HCT116 (cell line): ENCODE results near the gene SPTBN1. TPM values are rescaled to one million over a fixed set of nuclear protein-coding genes. Genes with fewer than 3 reads are reported as not detected.

Experiments used
- ATAC-seq: fragments of 200-7000 bp; cut with Tn5 transposase; 2 replicates; pipeline ENCODE4 v1.9.1; 2020; ENCODE audit warnings: mild to moderate bottlenecking, moderate library complexity
- BruUV-seq: library from RNA; stranded (reverse); fragments of 400-500 nt; replicated peaks from 2 replicates; lab custom pipeline; 2021; lab: Mats Ljungman, UMichigan
- CTCF ChIA-PET: fragments of 300-600 bp; sonication (Branson Sonifier 250); formaldehyde crosslinking; loops from one replicate; lab custom pipeline; 2021; ENCODE audit warnings: antibody characterized with exemption; lab: Charles Lee
- POLR2A ChIA-PET: fragments of 300-600, 350-600 bp; sonication (Branson Sonifier 250); formaldehyde crosslinking; loops from one replicate; lab custom pipeline; 2021; ENCODE audit warnings: antibody characterized with exemption; lab: Charles Lee
- RAD21 ChIA-PET, 2 experiments: fragments of 300-600 bp; sonication (Branson Sonifier 250); formaldehyde crosslinking; loops; one replicate each; lab custom pipeline; 2023; ENCODE audit warnings: low total read pairs in 2 of 2; ENCODE audit not compliant: uncharacterized antibody in 2 of 2, unreplicated experiment in 2 of 2, low non-redundant PET in 1 of 2; lab: Charles Lee
- DNase-seq: peaks from one replicate; pipeline ENCODE4 v3.0.0-alpha.2; 2010; ENCODE audit warnings: low read depth, low spot score
- H2AFZ ChIP-seq: fragments of 200-600 bp; shearing (Covaris generic), sonication (generic); 2 replicates; pipeline ENCODE4 v1.6.1; 2017; ENCODE audit warnings: low read depth, mixed run types, mixed read lengths, antibody characterized with exemption, low read length; ENCODE audit not compliant: poor library complexity, severe bottlenecking
- H3K27ac ChIP-seq: 2 replicates; pipeline ENCODE4 v1.5.1; 2012; ENCODE audit warnings: low read depth, low read length
- H3K27me3 ChIP-seq: fragments of 200-600 bp; sonication (generic); 2 replicates; pipeline ENCODE4 v1.6.1; 2016; ENCODE audit warnings: mixed run types, low read length, mixed read lengths; ENCODE audit not compliant: insufficient read depth
- H3K36me3 ChIP-seq, 2 experiments: fragments of 200-500 bp in 1 of 2; fragments of 200-600 bp in 1 of 2; sonication (Bioruptor generic) in 1 of 2; sonication (generic) in 1 of 2; 2 replicates each; pipeline versions ENCODE4 v1.5.1 to v1.6.1; 2014 to 2016; ENCODE audit warnings: low read length in 2 of 2, inconsistent platforms in 1 of 2, mixed read lengths in 1 of 2, mixed run types in 1 of 2; ENCODE audit not compliant: insufficient read depth in 2 of 2, control insufficient read depth in 1 of 2
- H3K4me1 ChIP-seq, 2 experiments: fragments of 200-600 bp in 1 of 2; sonication (generic) in 1 of 2; 2 replicates each; pipeline versions ENCODE4 v1.5.1 to v1.6.1; 2012 to 2017; ENCODE audit warnings: low read length in 2 of 2, inconsistent platforms in 1 of 2, mild to moderate bottlenecking in 1 of 2, mixed read lengths in 1 of 2, mixed run types in 1 of 2, moderate library complexity in 1 of 2; ENCODE audit not compliant: insufficient read depth in 2 of 2, control insufficient read depth in 1 of 2
- H3K4me2 ChIP-seq: fragments of 200-600 bp; sonication (generic); 2 replicates; pipeline ENCODE4 v1.6.1; 2017; ENCODE audit warnings: mixed run types, low read length, mixed read lengths
- H3K4me3 ChIP-seq, 2 experiments: fragments of 200-600 bp in 1 of 2; sonication (generic) in 1 of 2; replicated peaks in 1 of 2; 2 replicates each; pipeline ENCODE4 v1.5.1; 2011 to 2016; ENCODE audit warnings: low read length in 2 of 2, control low read depth in 1 of 2, low read depth in 1 of 2, mild to moderate bottlenecking in 1 of 2, mixed read lengths in 1 of 2, mixed run types in 1 of 2
- H3K79me2 ChIP-seq: fragments of 200-600 bp; sonication (generic); 2 replicates; pipeline ENCODE4 v1.6.1; 2017; ENCODE audit warnings: mild to moderate bottlenecking, mixed run types, low read length, moderate library complexity, mixed read lengths; ENCODE audit not compliant: insufficient read depth
- H3K9ac ChIP-seq: fragments of 200-600 bp; sonication (generic); 2 replicates; pipeline ENCODE4 v1.6.1; 2016; ENCODE audit warnings: low read length, mixed read lengths
- H3K9me2 ChIP-seq: fragments of 200-600 bp; sonication (generic), shearing (Covaris generic); 2 replicates; pipeline ENCODE4 v1.6.1; 2017; ENCODE audit warnings: mixed run types, mild to moderate bottlenecking, moderate library complexity; ENCODE audit not compliant: insufficient read depth
- H3K9me3 ChIP-seq, 2 experiments: fragments of 200-500 bp in 1 of 2; fragments of 200-600 bp in 1 of 2; sonication (Bioruptor generic) in 1 of 2; sonication (generic) in 1 of 2; 2 replicates each; pipeline ENCODE4 v1.6.1; 2014 to 2017; ENCODE audit warnings: low read length in 2 of 2, mixed read lengths in 2 of 2, inconsistent platforms in 1 of 2, low read depth in 1 of 2, mild to moderate bottlenecking in 1 of 2, mixed run types in 1 of 2, moderate library complexity in 1 of 2; ENCODE audit not compliant: control insufficient read depth in 1 of 2, insufficient read depth in 1 of 2
- H4K20me1 ChIP-seq: fragments of 200-600 bp; sonication (generic), shearing (Covaris generic); 2 replicates; pipeline ENCODE4 v1.6.1; 2017; ENCODE audit warnings: mixed run types, mild to moderate bottlenecking, moderate library complexity; ENCODE audit not compliant: insufficient read depth
- CEBPB ChIP-seq: IDR thresholded peaks from 2 replicates; pipeline ENCODE4 v1.6.1; 2012; ENCODE audit warnings: low read depth
- ELF1 ChIP-seq: IDR thresholded peaks from 2 replicates; pipeline ENCODE4 v1.6.1; 2012; ENCODE audit warnings: low read depth, borderline replicate concordance
- EZH2 ChIP-seq: fragments of 200-600 bp; sonication (generic); IDR thresholded peaks from 2 replicates; pipeline ENCODE4 v1.6.1; 2017; ENCODE audit warnings: antibody characterized with exemption, mixed run types
- FOSL1 ChIP-seq: IDR thresholded peaks from 2 replicates; pipeline ENCODE4 v1.6.1; 2012; ENCODE audit warnings: low read depth
- JUND ChIP-seq: IDR thresholded peaks from 2 replicates; pipeline ENCODE4 v1.6.1; 2012
- RAD21 ChIP-seq: IDR thresholded peaks from 2 replicates; pipeline ENCODE4 v1.6.1; 2012; ENCODE audit warnings: low read depth, mild to moderate bottlenecking
- ZFX ChIP-seq: fragments of 450-650 bp; IDR thresholded peaks from 2 replicates; pipeline ENCODE4 v1.6.1; 2017
- ZNF274 ChIP-seq: fragments of 200-500 bp; sonication (Bioruptor generic); IDR thresholded peaks from 2 replicates; pipeline ENCODE4 v1.6.1; 2014; ENCODE audit warnings: mild to moderate bottlenecking, low read depth, low read length, inconsistent platforms
- intact Hi-C: fragments of 100-400 bp; cut with micrococcal nuclease; formaldehyde crosslinking; loops from 2 replicates; pipeline ENCODE4 v1.10.0; 2022
- total RNA-seq: library from RNA; stranded (reverse); gene quantifications from one replicate; pipeline ENCODE4 v1.2.1, GENCODE V29; 2021; ENCODE audit not compliant: unreplicated experiment
- TF ChIP-seq, protein P1 (sequence below): IDR thresholded peaks from 2 replicates; pipeline ENCODE4 v1.6.1; 2012; ENCODE audit warnings: low read depth
- TF ChIP-seq, protein P2 (sequence below): IDR thresholded peaks from 2 replicates; pipeline ENCODE4 v1.6.1; 2011; ENCODE audit warnings: mild to moderate bottlenecking, low read length, moderate library complexity; ENCODE audit not compliant: insufficient replicate concordance; ENCODE audit errors: extremely low read depth
- TF ChIP-seq, protein P3 (sequence below), 3 experiments: fragments of 200-600 bp in 1 of 3; sonication (generic) in 1 of 3; IDR thresholded peaks in 2 of 3; conservative IDR thresholded peaks in 1 of 3; 2 replicates each; pipeline ENCODE4 v1.5.1; 2012 to 2017; ENCODE audit warnings: low read depth in 2 of 3, low read length in 2 of 3, antibody characterized with exemption in 1 of 3, borderline replicate concordance in 1 of 3, control low read depth in 1 of 3, mild to moderate bottlenecking in 1 of 3, mixed read lengths in 1 of 3, mixed run types in 1 of 3, moderate library complexity in 1 of 3; ENCODE audit not compliant: insufficient read depth in 1 of 3

The SPTBN1 gene
- total RNA-seq, 1 experiment from 2014 or later, result 84.4 TPM

DNA sequence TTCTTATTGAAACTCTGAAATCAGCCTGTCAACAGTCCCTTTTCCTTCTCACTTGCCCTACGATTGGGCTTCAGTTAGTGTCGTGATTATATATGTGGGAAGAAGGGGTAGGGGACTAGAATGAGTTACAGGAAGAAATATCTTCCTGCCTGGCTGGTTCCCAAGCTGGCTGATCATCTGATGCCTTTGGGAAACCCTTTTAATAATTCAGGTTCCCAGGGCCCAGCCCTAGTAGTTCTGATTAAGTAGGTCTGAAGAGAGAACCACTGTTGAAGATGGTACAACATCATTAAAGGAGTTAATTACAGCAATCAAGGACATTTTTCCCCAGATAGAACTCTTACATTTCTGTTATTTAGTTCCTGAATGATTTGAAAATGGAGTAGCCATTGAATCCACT, 157.3 kb downstream of the SPTBN1 start:
- ChIA-PET CTCF (interaction anchor here (1.0 kb wide), 1 partner anchor 90 kb away, joined by 3 read pairs; no protein-coding TSS in a partner anchor), POLR2A (no interaction called here), RAD21 (no interaction called here)
- ATAC-seq (no peak), DNase-seq (no peak)
- Histone ChIP-seq H3K36me3 (peaks cover 0 to 12% of the 10 kb centered on the region in 2 experiments; a peak in 2 of 4 replicates), H3K4me1 (no peaks in the 10 kb centered on the region), H3K27ac (no peak overlapping the region), H3K4me3 (no peak overlapping the region), H3K4me2 (no peak overlapping the region), H4K20me1 (no peaks in the 10 kb centered on the region), H3K9me3 (no peaks in the 10 kb centered on the region), H3K9ac (no peak overlapping the region), H3K79me2 (peaks cover 36% of the 10 kb centered on the region), H3K9me2 (no peaks in the 10 kb centered on the region), H3K27me3 (no peaks in the 10 kb centered on the region), H2AFZ (no peak overlapping the region)
- BruUV-seq, result TSS peak; percentile 8
- intact Hi-C loops, result no loop called here
- TF ChIP-seq RAD21 (no peak), ZFX (no peak), ZNF274 (no peak), EZH2 (no peak), CEBPB (no peak), FOSL1 (no peak), JUND (no peak)

DNA sequence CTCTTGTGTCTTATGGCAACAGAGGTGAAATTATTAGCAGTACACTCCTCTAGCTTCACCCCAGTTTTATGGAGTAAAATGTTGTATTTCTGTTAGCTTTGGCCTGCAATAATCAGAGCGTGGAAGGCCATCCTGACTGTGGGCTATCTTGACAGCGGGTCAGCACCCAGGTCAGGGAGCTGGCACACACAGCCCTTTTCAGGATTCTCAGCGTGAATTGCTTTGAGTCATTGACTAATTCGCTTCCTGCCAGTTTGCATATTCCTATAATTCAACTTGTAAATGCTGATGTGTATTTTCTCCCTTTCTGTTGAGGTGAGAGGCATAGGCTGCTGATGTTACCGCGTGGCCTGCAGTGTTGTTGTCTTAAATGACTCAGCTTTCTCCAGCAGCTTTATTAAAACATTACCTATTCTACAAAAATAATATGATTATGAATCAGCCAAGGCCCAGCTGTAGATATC, 157.7 kb downstream of the SPTBN1 start:
- ChIA-PET CTCF (interaction anchor here (1.0 kb wide), 1 partner anchor 91 kb away, joined by 3 read pairs; no protein-coding TSS in a partner anchor), POLR2A (no interaction called here), RAD21 (no interaction called here)
- H3K9ac ChIP-seq, result no peak overlapping the region
- no peak overlapping the region for H3K4me3 ChIP-seq
- no TSS peak for BruUV-seq
- H4K20me1 ChIP-seq, result no peaks in the 10 kb centered on the region
- H3K4me2 ChIP-seq, result no peak overlapping the region
- H3K9me3 ChIP-seq, result no peaks in the 10 kb centered on the region
- no peak overlapping the region for H3K27ac ChIP-seq
- peaks cover 0 to 12% of the 10 kb centered on the region in 2 experiments; a peak in 2 of 4 replicates for H3K36me3 ChIP-seq
- no peak overlapping the region for H2AFZ ChIP-seq
- H3K79me2 ChIP-seq, result peaks cover 32% of the 10 kb centered on the region
- no peak for ATAC-seq
- no peak for DNase-seq
- H3K27me3 ChIP-seq, result no peaks in the 10 kb centered on the region
- intact Hi-C loops, result no loop called here
- no peaks in the 10 kb centered on the region for H3K9me2 ChIP-seq
- H3K4me1 ChIP-seq, result no peaks in the 10 kb centered on the region
- TF ChIP-seq, protein P1, sequence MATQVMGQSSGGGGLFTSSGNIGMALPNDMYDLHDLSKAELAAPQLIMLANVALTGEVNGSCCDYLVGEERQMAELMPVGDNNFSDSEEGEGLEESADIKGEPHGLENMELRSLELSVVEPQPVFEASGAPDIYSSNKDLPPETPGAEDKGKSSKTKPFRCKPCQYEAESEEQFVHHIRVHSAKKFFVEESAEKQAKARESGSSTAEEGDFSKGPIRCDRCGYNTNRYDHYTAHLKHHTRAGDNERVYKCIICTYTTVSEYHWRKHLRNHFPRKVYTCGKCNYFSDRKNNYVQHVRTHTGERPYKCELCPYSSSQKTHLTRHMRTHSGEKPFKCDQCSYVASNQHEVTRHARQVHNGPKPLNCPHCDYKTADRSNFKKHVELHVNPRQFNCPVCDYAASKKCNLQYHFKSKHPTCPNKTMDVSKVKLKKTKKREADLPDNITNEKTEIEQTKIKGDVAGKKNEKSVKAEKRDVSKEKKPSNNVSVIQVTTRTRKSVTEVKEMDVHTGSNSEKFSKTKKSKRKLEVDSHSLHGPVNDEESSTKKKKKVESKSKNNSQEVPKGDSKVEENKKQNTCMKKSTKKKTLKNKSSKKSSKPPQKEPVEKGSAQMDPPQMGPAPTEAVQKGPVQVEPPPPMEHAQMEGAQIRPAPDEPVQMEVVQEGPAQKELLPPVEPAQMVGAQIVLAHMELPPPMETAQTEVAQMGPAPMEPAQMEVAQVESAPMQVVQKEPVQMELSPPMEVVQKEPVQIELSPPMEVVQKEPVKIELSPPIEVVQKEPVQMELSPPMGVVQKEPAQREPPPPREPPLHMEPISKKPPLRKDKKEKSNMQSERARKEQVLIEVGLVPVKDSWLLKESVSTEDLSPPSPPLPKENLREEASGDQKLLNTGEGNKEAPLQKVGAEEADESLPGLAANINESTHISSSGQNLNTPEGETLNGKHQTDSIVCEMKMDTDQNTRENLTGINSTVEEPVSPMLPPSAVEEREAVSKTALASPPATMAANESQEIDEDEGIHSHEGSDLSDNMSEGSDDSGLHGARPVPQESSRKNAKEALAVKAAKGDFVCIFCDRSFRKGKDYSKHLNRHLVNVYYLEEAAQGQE, result no peak
- TF ChIP-seq ZFX (no peak), EZH2 (no peak), JUND (no peak), CEBPB (no peak), ZNF274 (no peak), ELF1 (no peak), RAD21 (no peak), FOSL1 (no peak)
- TF ChIP-seq, protein P2, sequence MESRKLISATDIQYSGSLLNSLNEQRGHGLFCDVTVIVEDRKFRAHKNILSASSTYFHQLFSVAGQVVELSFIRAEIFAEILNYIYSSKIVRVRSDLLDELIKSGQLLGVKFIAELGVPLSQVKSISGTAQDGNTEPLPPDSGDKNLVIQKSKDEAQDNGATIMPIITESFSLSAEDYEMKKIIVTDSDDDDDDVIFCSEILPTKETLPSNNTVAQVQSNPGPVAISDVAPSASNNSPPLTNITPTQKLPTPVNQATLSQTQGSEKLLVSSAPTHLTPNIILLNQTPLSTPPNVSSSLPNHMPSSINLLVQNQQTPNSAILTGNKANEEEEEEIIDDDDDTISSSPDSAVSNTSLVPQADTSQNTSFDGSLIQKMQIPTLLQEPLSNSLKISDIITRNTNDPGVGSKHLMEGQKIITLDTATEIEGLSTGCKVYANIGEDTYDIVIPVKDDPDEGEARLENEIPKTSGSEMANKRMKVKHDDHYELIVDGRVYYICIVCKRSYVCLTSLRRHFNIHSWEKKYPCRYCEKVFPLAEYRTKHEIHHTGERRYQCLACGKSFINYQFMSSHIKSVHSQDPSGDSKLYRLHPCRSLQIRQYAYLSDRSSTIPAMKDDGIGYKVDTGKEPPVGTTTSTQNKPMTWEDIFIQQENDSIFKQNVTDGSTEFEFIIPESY, result no peak
- TF ChIP-seq, protein P3, sequence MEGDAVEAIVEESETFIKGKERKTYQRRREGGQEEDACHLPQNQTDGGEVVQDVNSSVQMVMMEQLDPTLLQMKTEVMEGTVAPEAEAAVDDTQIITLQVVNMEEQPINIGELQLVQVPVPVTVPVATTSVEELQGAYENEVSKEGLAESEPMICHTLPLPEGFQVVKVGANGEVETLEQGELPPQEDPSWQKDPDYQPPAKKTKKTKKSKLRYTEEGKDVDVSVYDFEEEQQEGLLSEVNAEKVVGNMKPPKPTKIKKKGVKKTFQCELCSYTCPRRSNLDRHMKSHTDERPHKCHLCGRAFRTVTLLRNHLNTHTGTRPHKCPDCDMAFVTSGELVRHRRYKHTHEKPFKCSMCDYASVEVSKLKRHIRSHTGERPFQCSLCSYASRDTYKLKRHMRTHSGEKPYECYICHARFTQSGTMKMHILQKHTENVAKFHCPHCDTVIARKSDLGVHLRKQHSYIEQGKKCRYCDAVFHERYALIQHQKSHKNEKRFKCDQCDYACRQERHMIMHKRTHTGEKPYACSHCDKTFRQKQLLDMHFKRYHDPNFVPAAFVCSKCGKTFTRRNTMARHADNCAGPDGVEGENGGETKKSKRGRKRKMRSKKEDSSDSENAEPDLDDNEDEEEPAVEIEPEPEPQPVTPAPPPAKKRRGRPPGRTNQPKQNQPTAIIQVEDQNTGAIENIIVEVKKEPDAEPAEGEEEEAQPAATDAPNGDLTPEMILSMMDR (IDR thresholded peaks at IDR 0.05 in 2 of 3, conservative IDR thresholded peaks at IDR 0.05 in 1 of 3; ENCODE audit: borderline replicate concordance in 1 of 3, insufficient read depth in 1 of 3, low read depth in 2 of 3, low read length in 2 of 3), result no peak
